GM12874 (cell line): ENCODE measurements around the gene PREX1.

Source experiments
- CTCF ChIP-seq: IDR thresholded peaks from 2 replicates; pipeline ENCODE4 v1.5.1; 2011; ENCODE audit warnings: low read depth, mild to moderate bottlenecking, control low read depth, low read length, moderate library complexity; ENCODE audit not compliant: insufficient read depth

PREX1 gene

GRCh38 chr20:48577557-48577956, 250.2 kb downstream of the PREX1 start:
- no peak for TF ChIP-seq CTCF

GRCh38 chr20:48574383-48574782, 253.4 kb downstream of the PREX1 start:
- no peak for TF ChIP-seq CTCF
